CMK (cell line): ENCODE measurements around the gene CCDC78.
A peak's percentile ranks its signal among the peaks of the same experiment; 100 is the strongest.

Experiments
- DNase-seq: peaks from one replicate; pipeline ENCODE4 v3.0.0-alpha.2; 2010; ENCODE audit warnings: low read depth

CCDC78 gene

DNA sequence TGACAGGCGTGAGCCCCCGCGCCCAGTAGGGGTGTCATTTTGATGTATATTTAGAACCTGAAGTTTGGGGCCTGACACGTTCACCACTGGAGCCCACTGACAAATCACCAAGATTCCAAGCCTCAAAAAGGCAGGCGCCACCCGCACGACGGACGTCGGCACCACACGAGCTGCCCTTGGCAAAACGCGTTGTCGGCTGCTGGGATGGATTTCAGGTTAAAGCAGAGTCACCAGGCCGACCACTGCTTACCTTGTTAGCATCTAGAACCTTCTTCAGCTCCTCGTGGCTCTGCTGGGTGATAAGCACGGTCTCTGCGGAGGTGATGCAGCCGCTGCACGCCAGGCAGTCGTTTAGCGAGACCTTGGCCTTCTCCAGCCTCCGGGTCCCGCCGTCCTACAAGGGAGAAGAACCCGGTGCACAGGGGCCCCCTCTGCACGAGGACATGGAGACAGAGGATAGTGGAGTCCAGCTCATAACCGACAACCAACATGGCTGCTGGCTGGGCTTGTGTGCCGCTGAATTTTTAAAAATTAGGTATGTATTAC, 10.8 kb upstream of the CCDC78 start:
- DNase-seq: no peak

DNA sequence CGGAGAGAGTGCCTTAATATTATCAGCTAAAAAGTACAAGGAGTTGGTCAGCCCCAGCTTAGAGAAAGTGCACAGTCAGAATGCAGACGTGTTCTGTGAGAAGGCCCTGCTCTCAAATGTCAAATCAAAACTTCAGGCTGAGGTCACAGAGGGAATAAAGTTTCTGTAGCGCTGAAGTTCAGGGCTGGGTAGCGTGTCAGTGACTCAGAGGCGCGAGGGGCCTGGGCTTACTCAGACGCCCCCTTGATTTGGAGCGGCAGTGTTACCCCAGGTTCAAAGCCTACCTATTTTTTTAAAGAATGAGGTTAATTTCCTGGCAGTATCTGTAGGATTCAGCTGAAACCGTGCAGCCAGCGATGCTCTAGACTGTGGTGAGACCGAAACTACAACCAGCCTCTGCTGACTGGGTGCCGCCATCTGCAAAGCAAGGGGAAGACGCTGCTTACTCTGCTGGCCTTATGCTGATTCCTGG, 9.8 kb upstream of the CCDC78 start:
- DNase-seq: no peak

DNA sequence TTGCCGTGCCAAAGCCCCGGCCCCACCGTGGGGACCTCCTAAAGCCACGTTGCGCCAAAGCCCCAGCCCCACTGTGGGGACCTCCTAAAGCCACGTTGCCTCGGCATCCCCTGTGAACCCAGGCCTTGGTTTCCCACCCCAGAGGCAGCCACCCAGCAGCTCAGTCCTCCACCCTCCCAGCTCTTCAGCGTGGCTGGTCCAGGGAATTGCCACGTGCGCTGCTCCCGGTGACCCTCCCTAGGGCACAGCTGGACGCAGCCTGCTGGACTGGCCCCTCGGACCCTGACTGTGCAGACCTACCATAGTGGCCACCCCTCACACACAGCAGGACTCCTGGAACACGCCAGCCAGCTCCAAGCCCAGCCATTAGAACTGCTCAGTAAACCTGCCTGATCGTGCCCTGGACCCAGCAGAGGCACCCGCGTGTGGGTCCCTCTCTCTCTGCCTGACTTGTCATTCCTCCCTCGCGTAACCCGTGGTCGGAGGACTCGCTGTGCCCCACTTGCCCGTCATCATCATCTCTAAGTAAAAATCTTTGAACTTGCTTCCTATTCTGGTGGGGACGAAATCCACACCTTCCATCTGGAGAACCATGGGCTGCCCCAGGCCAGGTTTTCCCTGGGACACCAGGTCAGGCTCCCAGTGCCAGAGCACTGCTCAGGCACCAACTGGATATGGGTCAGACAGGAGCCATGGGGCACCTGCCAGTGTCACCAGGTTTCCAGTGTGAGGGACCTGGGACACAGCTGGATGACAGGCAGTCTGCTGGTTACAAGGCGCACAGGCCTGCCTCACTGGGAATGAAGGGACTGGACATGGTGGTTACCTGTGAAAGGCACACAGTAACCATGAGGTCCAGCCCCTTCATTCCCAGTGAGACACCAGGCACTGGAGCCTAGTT, 9.0 kb upstream of the CCDC78 start:
- DNase-seq: no peak

DNA sequence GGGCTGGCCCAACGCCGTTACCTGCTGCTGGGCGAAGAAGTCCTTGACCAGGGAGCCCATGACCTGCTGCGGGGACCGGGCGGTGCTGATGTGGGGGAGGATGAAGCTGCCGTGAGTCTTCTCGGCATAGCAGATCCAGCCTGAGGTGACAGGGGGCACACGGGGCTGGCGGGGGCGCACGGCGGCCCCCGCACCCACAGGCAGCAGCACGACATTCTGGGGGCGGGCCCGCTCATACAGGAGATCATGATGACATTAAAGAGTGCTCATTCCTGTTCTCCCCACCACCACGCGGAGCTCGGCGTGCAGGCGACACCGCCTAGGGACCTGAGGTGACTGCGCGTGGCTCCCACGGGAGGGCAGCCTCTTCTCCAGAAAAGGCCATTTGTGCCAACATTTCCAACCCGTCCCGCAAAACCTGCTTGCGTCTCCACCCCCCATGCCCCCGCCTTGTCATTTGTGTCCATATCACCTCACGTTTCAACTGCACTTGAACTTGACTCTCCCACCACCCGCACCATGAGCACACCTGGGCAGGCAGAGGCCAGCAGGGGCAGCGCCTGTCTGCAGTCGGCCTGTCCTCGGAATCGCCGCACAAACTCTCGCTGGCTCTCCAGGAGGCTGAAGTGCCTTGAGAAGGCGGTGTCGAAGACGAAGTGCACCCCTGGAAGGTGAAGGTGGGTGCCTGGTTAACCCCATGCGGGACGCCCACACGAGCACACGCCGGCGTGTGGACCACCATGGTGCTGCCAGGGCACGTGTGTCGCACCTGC, 8.2 kb upstream of the CCDC78 start:
- no peak for DNase-seq

DNA sequence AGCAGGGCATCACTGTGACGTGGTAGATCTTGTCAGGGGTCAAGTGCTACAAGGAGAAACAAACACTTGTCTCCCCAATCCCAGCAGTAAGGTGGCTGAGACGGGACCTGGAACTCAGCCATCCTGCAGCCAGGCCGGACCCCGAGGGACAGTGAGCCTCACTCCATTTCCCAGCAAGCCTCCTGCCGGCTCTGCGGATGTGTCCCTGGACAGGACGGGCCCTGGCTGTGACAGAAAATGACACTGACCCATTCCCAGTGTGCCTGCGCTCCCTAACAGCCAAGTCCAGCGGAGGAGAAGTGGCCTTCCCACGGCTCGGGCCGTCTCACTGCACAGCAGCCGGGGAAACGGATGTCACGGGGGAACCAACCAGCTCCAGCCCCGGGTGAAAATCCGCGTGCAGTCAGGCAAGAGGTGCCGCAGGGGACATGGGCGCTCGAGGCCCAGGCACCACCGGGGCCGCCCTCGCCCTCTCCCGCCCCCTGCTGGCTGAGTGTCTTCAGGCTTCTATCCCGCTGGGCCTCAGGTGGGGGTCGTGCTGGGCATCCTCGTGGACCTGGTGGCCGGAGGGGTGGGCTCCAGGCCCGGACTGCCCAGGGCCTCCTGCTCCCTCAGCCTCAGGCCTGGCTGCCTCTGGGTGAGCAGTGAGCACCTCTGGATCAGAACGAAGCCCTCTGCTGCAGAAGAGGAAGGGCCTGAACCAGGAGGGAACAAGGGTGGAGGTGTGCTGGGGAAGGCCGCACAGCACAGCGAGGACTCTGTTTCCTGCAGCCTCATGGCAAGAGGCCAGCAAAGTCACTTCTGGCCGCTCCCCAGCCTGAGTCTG, 7.4 kb upstream of the CCDC78 start:
- DNase-seq: no peak

DNA sequence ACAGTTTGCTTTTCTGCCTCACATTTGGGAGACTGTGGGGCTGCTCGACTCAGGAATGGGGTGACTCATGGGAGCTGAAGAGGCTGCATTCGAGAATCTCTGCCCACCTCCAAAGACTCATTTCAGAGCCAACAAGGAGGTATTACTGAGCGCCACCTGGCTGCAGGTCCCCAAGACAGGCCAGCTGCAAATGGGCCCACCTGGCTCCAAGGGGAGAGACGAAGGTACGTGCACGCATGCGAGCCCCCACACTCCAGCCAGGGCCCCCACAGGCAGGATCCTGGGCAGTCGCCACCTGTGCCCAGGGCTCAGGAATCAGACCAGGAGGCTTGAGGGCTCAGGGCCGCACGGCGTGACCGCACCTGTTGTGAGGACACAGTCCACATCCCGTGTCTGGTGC, 6.7 kb upstream of the CCDC78 start:
- no peak for DNase-seq

DNA sequence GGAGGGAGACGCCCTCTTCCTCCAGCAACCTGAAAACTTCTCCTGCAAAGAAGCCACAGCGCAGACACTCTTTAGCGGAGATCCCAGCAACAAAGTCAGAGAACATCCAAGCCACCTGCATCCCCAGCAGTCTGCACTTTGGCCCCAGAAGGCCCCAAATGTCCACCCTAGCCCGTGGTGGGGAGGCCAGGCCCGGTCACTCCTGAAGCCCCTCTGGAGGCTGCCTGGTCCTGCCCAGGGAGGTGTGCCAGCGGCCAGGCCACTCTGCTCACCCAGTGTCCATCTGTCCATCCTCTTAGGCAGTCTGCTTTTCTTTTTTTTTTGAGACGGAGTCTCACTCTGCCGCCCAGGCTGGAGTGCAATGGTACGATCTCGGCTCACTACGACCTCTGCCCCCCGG, 6.1 kb upstream of the CCDC78 start:
- DNase-seq: no peak

DNA sequence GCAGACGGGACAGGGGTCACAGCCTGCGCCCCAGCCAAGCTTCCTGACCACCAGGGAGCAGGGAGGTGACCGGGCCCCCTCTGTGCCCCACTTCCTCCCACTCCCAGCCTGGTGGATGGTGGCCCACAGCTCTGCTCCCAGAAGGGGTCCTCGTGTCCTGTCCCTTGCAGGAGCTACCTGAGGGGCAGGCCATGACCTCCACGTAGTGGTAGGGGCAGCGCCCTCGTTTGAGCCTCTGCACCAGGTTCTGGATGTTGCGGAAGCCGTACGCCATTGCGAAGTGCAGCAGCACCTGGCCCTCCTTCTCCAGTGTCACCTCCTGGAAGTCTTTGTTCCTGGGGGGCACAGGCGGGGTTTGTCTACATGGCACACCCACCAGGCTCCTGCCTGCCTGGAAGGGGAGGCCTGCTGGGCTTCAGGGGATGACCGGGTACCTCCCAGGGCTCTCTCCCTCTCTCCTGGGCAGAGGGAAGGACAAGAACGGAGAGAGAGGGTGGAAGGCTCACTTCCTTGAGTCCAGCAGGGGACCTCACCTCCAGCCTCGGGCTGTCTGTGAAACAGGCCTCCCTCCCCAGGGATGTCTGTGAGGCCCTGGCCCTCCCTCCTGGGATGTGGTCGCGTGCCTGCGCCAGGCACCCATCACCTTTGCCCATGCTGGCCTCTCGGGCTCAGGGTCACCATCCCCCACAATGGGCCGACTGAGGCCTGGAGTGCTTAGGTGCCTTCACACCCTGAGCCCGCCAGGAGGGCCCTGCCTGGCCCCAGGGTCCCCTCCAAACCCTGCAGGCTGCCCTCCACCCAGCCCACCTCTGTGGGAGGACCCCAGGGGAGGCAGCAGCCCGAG, 4.6 kb upstream of the CCDC78 start:
- no peak for DNase-seq

DNA sequence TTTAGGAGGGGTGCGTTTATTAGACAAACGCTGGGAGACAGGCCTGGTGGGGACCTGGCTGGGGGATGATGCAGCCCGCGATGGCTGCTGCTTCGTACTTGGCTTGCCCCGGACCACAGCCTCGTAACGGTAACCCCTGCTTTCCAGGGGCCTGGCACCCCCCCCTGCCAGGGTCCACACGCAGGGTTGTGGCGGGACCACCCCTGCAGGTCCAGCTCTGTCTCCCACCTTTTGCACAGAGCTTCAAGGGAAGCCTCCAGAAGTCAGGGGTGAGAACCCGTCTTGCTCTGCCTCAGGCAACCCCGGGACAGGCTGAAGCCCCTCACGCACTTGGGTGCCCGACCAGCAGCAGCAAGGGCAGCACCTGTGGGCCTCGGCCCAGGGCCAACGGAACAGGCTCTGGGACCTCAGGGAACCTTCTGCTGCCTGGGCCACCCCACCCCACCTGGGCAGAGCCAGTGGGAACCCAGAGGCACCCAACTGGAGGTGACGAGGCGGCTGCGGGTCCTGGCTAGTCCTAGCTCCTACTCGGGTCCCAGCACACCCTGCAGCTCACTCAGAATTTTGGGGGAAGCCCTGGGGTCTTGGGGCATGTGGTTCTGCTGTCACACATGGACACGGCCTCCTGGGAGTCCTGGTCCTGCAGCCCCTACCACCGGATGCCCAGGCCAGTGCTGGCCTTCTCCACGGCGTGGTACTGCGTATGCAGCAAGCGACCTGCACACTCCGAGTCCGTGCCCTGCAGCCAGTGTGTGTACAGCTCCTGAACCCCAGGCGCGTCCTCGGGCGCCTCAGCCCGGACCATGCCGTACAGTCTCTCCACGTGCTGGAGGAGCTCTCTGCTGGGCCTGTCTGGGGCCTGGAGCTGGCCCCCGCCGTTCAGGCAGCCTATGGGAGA, 3.8 kb upstream of the CCDC78 start:
- no peak for DNase-seq

DNA sequence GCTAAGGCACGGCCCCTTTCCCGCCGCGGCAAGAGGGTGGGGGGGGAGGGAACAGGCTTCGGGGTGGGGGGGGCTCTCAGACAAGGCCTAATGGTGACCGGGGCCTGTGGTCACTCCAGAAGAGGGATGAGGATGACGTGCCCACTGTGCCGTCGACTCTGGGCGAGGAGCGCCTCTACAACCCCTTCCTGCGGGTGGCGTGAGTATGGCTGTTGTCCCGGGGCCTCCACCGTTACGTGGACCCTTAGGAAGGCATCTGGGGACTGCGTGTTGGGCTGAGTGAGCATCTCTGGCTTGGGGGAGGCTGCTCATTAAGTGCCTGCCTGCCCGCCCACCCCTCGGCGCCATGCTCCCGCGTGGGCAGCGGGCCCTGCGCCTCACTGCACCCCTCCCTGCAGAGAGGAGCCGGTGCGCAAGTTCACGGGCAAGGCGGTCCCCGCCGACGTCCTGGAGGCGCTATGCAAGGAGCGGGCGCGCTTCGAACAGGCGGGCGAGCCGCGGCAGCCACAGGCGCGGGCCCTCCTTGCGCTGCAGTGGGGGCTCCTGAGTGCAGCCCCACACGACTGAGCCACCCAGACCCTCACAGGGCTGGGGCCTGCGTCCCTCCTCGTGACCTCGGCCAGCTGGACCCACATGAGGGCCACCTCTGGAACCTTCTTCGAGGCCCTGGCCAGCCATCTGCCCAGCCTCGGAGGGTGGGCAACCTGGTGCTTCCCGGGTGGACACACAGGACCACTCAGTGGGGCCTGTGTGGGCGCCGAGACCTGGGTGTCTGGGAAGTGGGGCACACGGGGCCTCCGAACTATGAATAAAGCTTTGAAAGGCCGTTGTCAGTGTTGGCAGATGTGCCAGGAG, 2.9 kb upstream of the CCDC78 start:
- no peak for DNase-seq

DNA sequence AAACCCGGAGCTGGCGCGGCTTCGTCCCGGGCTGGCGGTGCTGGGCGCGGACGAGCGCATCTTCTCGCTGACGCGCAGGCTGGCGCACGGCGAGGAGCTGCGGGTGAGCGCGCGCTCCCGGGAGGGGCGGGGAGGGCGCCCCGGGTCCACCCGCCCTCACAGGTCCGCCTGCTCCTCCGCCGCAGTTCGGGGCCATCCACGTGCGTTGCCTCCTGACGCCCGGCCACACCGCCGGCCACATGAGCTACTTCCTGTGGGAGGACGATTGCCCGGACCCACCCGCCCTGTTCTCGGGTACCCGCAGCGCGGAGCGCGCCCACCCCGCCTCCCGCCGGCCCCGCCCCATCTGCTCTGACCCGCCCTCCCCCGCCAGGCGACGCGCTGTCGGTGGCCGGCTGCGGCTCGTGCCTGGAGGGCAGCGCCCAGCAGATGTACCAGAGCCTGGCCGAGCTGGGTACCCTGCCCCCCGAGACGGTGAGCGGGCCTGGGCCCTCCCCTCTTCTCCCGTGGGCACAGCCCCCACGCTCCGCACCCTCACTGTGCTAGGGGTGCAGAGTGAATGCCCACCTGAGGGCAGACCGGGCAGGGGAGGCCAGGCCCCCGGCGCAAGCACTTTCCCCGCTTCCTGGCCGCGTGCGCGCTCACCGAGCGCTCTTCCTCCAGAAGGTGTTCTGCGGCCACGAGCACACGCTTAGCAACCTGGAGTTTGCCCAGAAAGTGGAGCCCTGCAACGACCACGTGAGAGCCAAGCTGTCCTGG, 2.1 kb upstream of the CCDC78 start:
- DNase-seq: peak; percentile 69

DNA sequence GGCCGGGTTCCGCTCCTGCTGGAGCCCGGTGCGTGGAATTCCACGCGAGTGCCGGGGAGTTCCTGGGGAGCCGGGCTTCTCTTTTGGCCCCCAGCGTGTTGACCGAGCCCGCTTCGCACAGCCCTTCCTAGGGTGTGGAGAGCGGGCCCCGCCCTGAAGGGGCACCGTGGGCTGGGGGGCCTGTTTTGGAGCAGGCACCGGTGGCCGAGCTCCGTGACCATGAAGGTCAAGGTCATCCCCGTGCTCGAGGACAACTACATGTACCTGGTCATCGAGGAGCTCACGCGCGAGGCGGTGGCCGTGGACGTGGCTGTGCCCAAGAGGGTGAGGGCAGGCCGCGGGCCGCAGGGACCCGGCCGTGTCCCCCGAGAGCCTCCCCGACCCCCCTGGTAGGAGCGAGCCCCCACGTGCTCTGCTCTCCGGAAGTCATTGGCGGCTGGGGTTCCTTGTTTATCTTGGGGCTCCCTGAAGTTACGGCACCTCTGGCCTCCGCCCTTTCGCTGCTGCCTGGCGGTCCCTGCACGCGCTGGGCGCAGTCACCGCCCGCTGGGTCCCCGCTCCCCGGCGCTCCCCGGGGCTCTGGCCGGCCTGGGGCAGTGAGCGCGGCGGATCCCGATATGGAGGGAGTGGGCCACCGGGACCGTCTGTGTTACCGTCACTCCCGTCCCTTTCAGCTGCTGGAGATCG, 1.2 kb upstream of the CCDC78 start:
- DNase-seq: no peak

DNA sequence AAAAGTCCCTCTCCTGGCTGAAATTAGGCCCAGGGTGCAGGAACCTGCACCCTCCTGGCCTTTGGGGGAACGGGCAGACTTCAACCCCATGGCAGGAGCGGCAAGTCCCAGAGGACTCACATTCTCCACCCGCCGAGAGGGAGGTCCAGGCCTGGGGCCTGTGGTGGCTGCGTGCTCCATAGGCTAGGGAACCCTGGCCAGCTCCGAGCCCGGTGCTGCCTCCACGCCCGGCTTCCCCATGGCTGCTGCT, 130 bp downstream of the CCDC78 start:
- DNase-seq: no peak

DNA sequence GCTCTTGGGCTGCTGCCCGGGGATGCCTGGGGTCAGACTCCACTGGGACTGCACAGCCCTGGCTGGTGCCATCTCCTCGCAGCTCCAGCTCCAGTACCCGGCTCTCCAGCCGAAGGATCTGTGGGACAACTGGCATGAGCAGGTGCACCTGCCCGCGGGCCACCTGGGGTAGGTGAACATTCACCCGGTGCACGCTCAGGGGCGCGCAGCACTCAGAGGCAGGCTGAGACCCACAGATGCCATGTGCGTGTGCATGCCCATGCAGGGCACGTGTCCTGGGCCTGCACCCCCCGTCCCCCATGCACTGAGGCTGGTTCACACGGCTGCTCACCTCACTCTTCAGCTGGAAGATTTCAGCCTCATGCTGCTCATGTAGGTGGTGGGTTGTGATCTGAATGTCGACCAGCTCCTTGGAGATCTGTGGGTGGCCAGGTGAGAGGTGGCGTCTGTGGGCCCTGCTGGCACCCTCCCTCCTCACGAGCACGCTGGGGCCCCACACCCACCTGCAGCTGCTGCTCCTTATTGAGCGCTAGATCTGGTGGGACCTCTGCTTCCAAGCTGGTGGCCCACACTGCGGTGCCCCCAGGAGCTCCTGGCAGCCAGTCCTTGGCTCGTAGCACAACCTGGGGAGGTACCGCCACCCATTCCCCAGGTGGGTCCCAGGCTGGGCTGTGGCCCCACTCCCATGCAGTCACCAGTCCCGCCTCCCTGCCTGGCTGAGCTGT, 618 bp downstream of the CCDC78 start:
- DNase-seq: no peak

DNA sequence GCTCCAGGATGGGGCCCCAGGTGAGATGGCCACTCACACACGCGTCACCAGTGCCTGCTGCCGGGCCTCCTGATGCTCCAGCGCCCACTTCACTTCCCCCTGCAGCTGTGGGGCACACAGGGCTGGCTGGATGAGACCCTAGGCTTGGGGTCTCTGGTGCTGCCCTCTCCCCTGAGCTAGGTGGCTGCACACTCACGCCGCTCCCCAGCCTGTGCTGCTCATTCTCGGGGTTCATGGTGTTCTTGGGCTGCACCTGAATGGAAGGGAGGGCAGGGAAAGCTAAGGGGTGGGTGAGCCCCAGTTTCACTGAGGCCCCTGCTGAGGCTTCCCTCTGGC, 1.2 kb downstream of the CCDC78 start:
- no peak for DNase-seq

DNA sequence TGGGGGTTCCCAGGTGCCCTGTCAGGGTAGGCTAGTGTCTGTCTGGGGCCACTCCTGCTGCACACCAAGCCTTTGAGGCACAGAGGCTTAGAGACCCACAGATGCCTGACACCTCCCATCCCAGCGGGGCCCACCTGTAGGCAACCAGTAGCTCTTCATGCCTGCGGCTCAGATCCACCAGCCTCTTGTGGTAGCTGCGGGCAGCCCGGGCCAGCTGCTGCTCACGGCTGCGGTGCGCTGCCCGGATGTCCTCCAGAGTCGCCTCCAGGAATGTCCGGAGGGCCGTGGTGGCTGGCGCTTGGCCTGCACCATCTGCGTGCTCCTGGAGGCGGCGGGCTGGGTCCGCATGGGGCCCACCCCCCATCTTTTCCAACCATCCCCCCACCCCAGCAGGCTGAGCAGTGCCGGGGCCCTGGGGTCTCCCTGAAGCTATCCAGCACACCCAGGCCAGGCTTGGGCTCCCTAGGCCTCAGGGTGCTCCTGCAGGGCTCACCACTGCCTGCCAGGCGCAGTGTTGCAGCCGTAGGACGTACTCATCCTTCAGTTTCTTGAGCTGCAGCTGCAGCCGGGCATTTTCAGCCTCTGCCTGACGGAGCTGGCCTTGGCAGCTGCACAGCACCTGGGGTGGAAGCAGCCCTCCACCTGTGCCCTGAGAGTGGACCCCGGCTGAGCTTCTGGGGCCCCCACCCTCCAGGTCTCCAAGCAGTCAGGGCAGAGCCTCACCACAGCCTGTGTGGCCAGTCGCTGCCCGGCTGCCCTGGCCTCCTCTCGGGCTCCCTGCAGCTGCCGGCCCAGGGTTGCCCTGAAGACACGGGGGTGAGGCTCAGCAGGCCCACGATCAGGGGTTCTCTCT, 1.8 kb downstream of the CCDC78 start:
- no peak for DNase-seq

DNA sequence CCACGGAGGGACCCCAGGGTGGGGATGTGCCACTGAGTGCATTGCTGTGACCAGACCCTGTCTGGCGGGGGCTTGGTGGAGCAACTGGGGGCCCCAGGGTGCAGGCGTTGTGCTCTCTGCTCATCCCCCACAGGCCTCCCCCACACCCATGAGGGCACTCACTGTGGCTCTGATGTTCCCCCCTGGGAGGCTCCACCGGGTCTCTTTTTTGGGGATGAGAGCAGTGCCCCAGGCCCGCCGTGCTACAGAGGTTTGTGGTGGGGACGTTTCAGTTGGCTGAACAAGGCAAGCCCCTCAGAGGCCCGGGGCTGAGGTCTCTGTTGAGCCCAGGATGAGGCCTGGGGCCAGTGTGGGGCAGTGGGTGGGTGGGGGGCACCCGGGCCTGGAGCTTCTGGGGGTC, 2.5 kb downstream of the CCDC78 start:
- no peak for DNase-seq
